ENCODE results near the gene PCDHA10.
"Not testable (repeated sequence)": the region's sequence is repeated elsewhere in the genome, so short reads cannot be mapped to it uniquely, and the experiment has no call there.

The PCDHA10 gene

DNA sequence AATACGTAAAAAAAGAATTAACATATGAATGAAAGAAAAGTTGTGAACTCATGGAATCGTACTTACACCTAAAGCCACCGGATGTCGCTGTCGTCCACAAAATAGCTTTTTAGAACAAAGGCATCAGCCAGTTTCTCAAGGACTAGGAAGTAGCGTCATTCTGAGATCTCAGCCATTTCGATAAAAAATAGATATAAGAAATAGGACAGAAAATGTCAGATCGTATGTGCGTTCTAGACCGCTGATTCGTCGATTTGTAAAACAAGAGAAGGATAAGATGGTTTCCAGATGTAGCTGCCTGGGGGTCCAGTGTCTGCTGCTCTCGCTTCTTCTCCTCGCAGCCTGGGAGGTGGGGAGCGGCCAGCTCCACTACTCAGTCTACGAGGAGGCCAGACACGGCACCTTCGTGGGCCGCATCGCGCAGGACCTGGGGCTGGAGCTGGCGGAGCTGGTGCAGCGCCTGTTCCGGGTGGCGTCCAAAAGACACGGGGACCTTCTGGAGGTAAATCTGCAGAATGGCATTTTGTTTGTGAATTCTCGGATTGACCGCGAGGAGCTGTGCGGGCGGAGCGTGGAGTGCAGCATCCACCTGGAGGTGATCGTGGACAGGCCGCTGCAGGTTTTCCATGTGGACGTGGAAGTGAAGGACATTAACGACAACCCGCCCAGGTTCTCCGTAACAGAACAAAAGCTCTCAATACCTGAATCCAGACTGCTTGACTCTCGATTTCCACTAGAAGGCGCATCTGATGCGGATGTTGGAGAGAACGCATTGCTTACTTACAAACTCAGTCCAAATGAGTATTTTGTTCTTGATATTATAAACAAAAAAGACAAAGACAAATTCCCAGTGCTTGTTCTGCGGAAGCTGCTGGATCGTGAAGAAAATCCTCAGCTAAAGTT, at the start of gene PCDHA10:
Gene PCDHA10, plus strand, starts transcription at position 126 of the 903 bp plus-strand sequence. Its CDS starts 152 bp downstream, at position 278.
- FAIRE-seq = no peak

GRCh38 chr5:140806834-140807775, 48.6 kb upstream of the PCDHA10 start, which contains the start of gene PCDHA4:
PCDHA4 (plus strand) TSS chr5:140807068.
- FAIRE-seq = no peak

- FAIRE-seq = not testable (repeated sequence)
Observed at GRCh38 chr5:140808241-140808888, 47.3 kb upstream of the PCDHA10 start.

GRCh38 chr5:140808889-140809291, 46.8 kb upstream of the PCDHA10 start:
- no peak for FAIRE-seq

- FAIRE-seq = no peak
Observed at GRCh38 chr5:140821375-140822280, 34.1 kb upstream of the PCDHA10 start, which contains the start of gene PCDHA5. PCDHA5 (plus strand) TSS chr5:140821613.

DNA sequence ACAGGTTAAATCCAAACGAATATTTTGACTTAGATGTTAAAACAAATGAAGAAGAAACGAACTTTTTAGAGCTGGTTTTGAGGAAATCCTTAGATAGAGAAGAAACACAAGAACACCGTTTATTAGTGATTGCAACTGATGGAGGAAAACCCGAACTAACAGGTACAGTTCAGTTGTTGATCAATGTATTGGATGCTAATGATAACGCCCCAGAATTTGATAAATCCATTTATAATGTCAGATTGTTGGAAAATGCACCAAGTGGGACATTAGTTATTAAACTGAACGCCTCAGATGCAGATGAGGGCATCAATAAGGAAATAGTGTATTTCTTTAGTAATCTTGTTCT, 33.4 kb upstream of the PCDHA10 start:
- FAIRE-seq = no peak

- FAIRE-seq = not testable (repeated sequence)
Observed at GRCh38 chr5:140822969-140823368, 32.7 kb upstream of the PCDHA10 start.

GRCh38 chr5:140823475-140823874, 32.2 kb upstream of the PCDHA10 start:
- no peak for FAIRE-seq

DNA sequence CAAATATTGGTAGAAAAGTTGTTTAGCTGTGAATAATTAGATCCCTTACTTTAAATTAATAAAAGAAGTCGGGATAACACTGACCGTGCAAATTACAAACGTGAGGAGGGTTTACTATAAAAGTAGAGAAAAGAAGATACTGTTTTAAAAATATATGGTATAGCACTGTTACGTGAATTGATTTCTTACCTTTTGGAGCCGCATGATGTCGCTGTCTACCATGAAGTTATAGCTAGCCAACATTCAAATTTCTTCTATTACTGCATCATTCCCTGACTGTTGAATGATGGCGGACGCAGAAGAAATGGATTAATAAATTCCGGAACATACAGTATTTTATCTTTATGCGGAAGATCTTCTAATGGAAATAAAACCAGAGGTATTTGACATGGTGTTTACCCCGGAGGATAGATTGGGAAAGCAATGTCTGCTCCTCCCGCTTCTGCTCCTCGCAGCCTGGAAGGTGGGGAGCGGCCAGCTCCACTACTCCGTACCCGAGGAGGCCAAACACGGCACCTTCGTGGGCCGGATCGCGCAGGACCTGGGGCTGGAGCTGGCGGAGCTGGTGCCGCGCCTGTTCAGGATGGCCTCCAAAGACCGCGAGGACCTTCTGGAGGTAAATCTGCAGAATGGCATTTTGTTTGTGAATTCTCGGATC, 27.9 kb upstream of the PCDHA10 start, which contains the start of gene PCDHA6:
Gene PCDHA6, plus strand, starts transcription at position 257 of the 658 bp plus-strand sequence. Its CDS starts 132 bp downstream, at position 389.
- FAIRE-seq = no peak

GRCh38 chr5:140828362-140828737, 27.3 kb upstream of the PCDHA10 start:
- FAIRE-seq = no peak

DNA sequence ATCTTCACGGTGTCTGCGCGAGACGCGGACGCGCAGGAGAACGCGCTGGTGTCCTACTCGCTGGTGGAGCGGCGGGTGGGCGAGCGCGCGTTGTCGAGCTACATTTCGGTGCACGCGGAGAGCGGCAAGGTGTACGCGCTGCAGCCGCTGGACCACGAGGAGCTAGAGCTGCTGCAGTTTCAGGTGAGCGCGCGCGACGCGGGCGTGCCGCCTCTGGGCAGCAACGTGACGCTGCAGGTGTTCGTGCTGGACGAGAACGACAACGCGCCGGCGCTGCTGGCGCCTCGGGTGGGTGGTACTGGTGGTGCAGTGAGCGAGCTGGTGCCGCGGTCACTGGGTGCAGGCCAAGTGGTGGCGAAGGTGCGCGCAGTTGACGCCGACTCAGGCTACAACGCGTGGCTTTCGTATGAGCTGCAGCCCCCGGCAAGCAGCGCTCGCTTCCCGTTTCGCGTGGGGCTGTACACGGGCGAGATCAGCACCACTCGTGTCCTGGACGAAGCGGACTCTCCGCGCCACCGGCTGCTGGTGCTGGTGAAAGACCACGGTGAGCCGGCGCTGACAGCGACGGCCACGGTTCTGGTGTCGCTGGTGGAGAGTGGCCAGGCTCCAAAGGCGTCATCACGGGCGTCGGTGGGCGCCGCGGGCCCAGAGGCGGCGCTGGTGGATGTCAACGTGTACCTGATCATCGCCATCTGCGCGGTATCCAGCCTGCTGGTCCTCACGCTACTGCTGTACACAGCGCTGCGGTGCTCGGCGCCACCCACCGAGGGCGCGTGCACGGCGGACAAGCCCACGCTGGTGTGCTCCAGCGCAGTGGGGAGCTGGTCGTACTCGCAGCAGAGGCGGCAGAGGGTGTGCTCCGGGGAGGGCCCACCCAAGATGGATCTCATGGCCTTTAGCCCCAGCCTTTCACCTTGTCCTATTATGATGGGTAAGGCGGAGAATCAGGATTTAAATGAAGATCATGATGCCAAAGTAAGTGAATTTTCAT, 25.9 kb upstream of the PCDHA10 start:
- FAIRE-seq = not testable (repeated sequence)

GRCh38 chr5:140833993-140834392, 21.7 kb upstream of the PCDHA10 start, which contains the start of gene PCDHA7:
PCDHA7 (plus strand) TSS chr5:140834269; CDS start chr5:140834384, 115 bp downstream.
- no peak for FAIRE-seq

DNA sequence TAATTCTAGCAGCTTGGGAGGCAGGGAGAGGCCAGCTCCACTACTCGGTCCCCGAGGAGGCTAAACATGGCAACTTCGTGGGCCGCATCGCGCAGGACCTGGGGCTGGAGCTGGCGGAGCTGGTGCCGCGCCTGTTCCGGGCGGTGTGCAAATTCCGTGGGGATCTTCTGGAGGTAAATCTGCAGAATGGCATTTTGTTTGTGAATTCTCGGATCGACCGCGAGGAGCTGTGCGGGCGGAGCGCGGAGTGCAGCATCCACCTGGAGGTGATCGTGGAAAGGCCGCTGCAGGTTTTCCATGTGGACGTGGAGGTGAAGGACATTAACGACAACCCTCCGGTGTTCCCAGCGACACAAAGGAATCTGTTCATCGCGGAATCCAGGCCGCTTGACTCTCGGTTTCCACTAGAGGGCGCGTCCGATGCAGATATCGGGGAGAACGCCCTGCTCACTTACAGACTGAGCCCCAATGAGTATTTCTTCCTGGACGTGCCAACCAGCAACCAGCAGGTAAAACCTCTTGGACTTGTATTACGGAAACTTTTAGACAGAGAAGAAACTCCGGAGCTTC, 21.2 kb upstream of the PCDHA10 start:
- FAIRE-seq = not testable (repeated sequence)

- no peak for FAIRE-seq
Observed at GRCh38 chr5:140835622-140836510, 19.8 kb upstream of the PCDHA10 start.

DNA sequence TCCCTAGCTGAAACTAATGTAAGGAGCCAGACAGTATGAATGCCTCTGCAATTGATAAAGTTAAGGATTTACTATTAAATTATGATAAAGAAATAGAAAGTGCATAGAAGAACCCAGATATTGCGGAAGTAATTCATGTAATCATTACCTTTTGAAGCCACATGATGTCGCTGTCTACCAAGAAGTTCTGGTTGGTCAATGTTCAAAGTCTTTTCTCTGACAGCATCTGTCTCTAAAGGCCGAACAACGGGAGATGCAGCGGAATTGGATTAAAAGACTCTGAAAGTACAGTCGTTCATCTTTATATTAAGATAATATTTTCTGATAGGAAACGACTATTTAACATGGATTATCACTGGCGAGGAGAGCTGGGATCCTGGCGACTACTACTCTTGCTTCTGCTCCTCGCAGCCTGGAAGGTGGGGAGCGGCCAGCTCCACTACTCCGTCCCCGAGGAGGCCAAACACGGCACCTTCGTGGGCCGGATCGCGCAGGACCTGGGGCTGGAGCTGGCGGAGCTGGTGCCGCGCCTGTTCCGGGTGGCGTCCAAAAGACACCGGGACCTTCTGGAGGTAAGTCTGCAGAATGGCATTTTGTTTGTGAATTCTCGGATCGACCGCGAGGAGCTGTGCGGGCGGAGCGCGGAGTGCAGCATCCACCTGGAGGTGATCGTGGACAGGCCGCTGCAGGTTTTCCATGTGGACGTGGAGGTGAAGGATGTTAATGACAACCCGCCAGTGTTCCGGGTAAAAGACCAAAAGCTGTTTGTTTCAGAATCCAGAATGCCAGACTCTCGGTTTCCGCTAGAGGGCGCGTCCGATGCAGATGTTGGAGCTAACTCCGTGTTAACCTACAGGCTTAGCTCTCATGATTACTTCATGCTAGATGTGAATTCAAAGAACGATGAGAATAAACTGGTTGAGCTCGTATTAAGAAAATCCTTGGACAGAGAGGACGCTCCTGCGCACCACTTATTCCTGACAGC, 14.4 kb upstream of the PCDHA10 start, which contains the start of gene PCDHA8:
Gene PCDHA8, plus strand, starts transcription at position 210 of the 985 bp plus-strand sequence. Its CDS starts 135 bp downstream, at position 345.
- no peak for FAIRE-seq
